WTC11 (cell line): ENCODE data around the gene TVP23A. TPM values are rescaled to one million over a fixed set of nuclear protein-coding genes. Genes with fewer than 3 reads are reported as not detected.

Source experiments
- ATAC-seq: fragments of 200-7000 bp; cut with Tn5 transposase; 2 replicates; pipeline ENCODE4 v1.10.0; 2021; ENCODE audit warnings: mild to moderate bottlenecking, moderate library complexity
- CTCF ChIA-PET: fragments of 300-600 bp; sonication (Branson Sonifier 250); formaldehyde crosslinking; loops from one replicate; lab custom pipeline; 2021; ENCODE audit warnings: antibody characterized with exemption; lab: Charles Lee
- POLR2A ChIA-PET: fragments of 350-600 bp; sonication (Branson Sonifier 250); formaldehyde crosslinking; loops from one replicate; lab custom pipeline; 2021; ENCODE audit warnings: antibody characterized with exemption; lab: Charles Lee
- DNase-seq: peaks from one replicate; pipeline ENCODE4 v3.0.0; 2021; ENCODE audit warnings: low spot score
- H3K27ac Mint-ChIP-seq: 2 replicates; pipeline ENCODE4 v1.8.0; 2021; ENCODE audit warnings: mixed read lengths
- H3K27me3 Mint-ChIP-seq: 2 replicates; pipeline ENCODE4 v1.8.0; 2021; ENCODE audit warnings: low read depth, mild to moderate bottlenecking, moderate library complexity, mixed read lengths
- H3K36me3 Mint-ChIP-seq: 2 replicates; pipeline ENCODE4 v1.8.0; 2021; ENCODE audit warnings: mixed read lengths
- H3K4me1 Mint-ChIP-seq: 2 replicates; pipeline ENCODE4 v1.8.0; 2022; ENCODE audit warnings: mixed read lengths
- H3K4me3 Mint-ChIP-seq: 2 replicates; pipeline ENCODE4 v1.8.0; 2021; ENCODE audit warnings: mild to moderate bottlenecking, moderate library complexity, mixed read lengths
- H3K9me3 Mint-ChIP-seq: 2 replicates; pipeline ENCODE4 v1.8.0; 2021; ENCODE audit warnings: mixed read lengths
- EMX1 ChIP-seq: fragments of 250-450 bp; sonication (Bioruptor Pico); IDR thresholded peaks from 2 replicates; pipeline ENCODE4 v1.8.0; 2021; ENCODE audit warnings: mild to moderate bottlenecking
- FOXP1 ChIP-seq: sonication (generic); formaldehyde crosslinking; IDR thresholded peaks from 2 replicates; pipeline ENCODE4 v1.8.0; 2022; ENCODE audit warnings: missing genetic modification reagents, mild to moderate bottlenecking, moderate library complexity, borderline replicate concordance
- GRHL2 ChIP-seq: fragments of 250-450 bp; sonication (Bioruptor Pico); IDR thresholded peaks from 2 replicates; pipeline ENCODE4 v1.8.0; 2022; ENCODE audit warnings: mild to moderate bottlenecking, moderate library complexity; ENCODE audit not compliant: insufficient replicate concordance, severe bottlenecking
- KAT7 ChIP-seq: sonication (generic); formaldehyde crosslinking; IDR thresholded peaks from 2 replicates; pipeline ENCODE4 v1.8.1; 2023; ENCODE audit warnings: missing genetic modification reagents, mild to moderate bottlenecking, borderline replicate concordance
- MYBL2 ChIP-seq: sonication (generic); formaldehyde crosslinking; IDR thresholded peaks from 2 replicates; pipeline ENCODE4 v1.8.1; 2023; ENCODE audit warnings: mild to moderate bottlenecking, moderate library complexity, missing genetic modification reagents
- NFE2L1 ChIP-seq: sonication (generic); formaldehyde crosslinking; IDR thresholded peaks from 2 replicates; pipeline ENCODE4 v1.8.1; 2023; ENCODE audit warnings: missing genetic modification reagents
- PRDM15 ChIP-seq: sonication (generic); formaldehyde crosslinking; IDR thresholded peaks from 2 replicates; pipeline ENCODE4 v1.8.0; 2022; ENCODE audit warnings: missing genetic modification reagents
- RORB ChIP-seq: fragments of 250-450 bp; sonication (Bioruptor Pico); IDR thresholded peaks from 2 replicates; pipeline ENCODE4 v1.9.0; 2021; ENCODE audit warnings: mild to moderate bottlenecking
- SMAD3 ChIP-seq: sonication (generic); formaldehyde crosslinking; IDR thresholded peaks from 2 replicates; pipeline ENCODE4 v1.8.0; 2022; ENCODE audit warnings: missing genetic modification reagents, mild to moderate bottlenecking, borderline replicate concordance
- STAT6 ChIP-seq: sonication (generic); formaldehyde crosslinking; conservative IDR thresholded peaks from 2 replicates; pipeline ENCODE4 v1.8.1; 2023; ENCODE audit warnings: mild to moderate bottlenecking, low read depth, missing genetic modification reagents, moderate library complexity
- TEAD4 ChIP-seq: sonication (generic); formaldehyde crosslinking; IDR thresholded peaks from 2 replicates; pipeline ENCODE4 v1.8.0; 2022; ENCODE audit warnings: mild to moderate bottlenecking, missing genetic modification reagents
- ZNF232 ChIP-seq: sonication (generic); formaldehyde crosslinking; IDR thresholded peaks from 2 replicates; pipeline ENCODE4 v1.8.0; 2022; ENCODE audit warnings: mild to moderate bottlenecking, missing genetic modification reagents
- ZNF281 ChIP-seq: sonication (generic); formaldehyde crosslinking; IDR thresholded peaks from 2 replicates; pipeline ENCODE4 v1.8.0; 2023; ENCODE audit warnings: mild to moderate bottlenecking, missing genetic modification reagents
- ZNF396 ChIP-seq: fragments of 250-450 bp; sonication (Bioruptor Pico); IDR thresholded peaks from 2 replicates; pipeline ENCODE4 v1.8.0; 2021; ENCODE audit warnings: mild to moderate bottlenecking, moderate library complexity, borderline replicate concordance
- total RNA-seq: library from RNA; stranded (reverse); gene quantifications from 3 replicates; pipeline ENCODE4 v1.2.3, GENCODE V29; 2021
- TF ChIP-seq, protein P1 (sequence below): sonication (generic); formaldehyde crosslinking; IDR thresholded peaks from 2 replicates; pipeline ENCODE4 v1.8.1; 2022; ENCODE audit warnings: missing genetic modification reagents, borderline replicate concordance
- TF ChIP-seq, protein P2 (sequence below): sonication (generic); formaldehyde crosslinking; IDR thresholded peaks from 2 replicates; pipeline ENCODE4 v1.8.0; 2023; ENCODE audit warnings: missing genetic modification reagents
- TF ChIP-seq, protein P3 (sequence below): sonication (generic); formaldehyde crosslinking; IDR thresholded peaks from 2 replicates; pipeline ENCODE4 v1.8.1; 2023; ENCODE audit warnings: mild to moderate bottlenecking, missing genetic modification reagents
- TF ChIP-seq, protein P4 (sequence below): sonication (generic); formaldehyde crosslinking; IDR thresholded peaks from 2 replicates; pipeline ENCODE4 v1.8.1; 2022; ENCODE audit warnings: mild to moderate bottlenecking, moderate library complexity, missing genetic modification reagents
- TF ChIP-seq, protein P5 (sequence below): sonication (generic); formaldehyde crosslinking; IDR thresholded peaks from 2 replicates; pipeline ENCODE4 v1.8.0; 2022; ENCODE audit warnings: mild to moderate bottlenecking, missing genetic modification reagents
- TF ChIP-seq, protein P6 (sequence below): sonication (generic); formaldehyde crosslinking; IDR thresholded peaks from 2 replicates; pipeline ENCODE4 v1.8.1; 2023; ENCODE audit warnings: mild to moderate bottlenecking, missing genetic modification reagents

TVP23A gene
- total RNA-seq, 1 experiment from 2014 or later = 1.2 TPM

DNA sequence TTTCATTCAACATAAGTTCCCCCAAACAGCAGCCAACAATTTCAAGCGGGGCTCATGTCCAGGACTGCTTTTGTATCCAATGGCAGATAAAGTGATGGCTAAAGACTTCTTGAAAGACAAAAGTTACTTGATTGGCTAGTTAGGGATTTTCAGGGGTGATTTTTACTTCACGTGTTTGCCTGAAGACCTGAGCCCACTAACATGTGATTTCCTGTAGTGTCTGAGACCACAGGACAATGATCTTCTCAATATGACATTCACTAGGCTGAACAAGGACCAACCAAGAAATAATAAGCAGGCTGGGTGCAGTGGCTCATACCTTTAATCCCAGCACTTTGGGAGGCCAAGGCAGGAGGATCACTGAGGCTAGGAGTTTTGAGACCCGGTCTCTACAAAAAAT lies 10.4 kb downstream of the TVP23A start (continued):
- TF ChIP-seq, protein P1, sequence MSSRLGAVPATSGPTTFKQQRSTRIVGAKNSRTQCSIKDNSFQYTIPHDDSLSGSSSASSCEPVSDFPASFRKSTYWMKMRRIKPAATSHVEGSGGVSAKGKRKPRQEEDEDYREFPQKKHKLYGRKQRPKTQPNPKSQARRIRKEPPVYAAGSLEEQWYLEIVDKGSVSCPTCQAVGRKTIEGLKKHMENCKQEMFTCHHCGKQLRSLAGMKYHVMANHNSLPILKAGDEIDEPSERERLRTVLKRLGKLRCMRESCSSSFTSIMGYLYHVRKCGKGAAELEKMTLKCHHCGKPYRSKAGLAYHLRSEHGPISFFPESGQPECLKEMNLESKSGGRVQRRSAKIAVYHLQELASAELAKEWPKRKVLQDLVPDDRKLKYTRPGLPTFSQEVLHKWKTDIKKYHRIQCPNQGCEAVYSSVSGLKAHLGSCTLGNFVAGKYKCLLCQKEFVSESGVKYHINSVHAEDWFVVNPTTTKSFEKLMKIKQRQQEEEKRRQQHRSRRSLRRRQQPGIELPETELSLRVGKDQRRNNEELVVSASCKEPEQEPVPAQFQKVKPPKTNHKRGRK = no peak
- TF ChIP-seq, protein P2, sequence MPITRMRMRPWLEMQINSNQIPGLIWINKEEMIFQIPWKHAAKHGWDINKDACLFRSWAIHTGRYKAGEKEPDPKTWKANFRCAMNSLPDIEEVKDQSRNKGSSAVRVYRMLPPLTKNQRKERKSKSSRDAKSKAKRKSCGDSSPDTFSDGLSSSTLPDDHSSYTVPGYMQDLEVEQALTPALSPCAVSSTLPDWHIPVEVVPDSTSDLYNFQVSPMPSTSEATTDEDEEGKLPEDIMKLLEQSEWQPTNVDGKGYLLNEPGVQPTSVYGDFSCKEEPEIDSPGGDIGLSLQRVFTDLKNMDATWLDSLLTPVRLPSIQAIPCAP (CRISPR knock-in tag) = no peak
- TF ChIP-seq TEAD4 = no peak
- no peak for TF ChIP-seq EMX1 (CRISPR knock-in tag)
- TF ChIP-seq, protein P3, sequence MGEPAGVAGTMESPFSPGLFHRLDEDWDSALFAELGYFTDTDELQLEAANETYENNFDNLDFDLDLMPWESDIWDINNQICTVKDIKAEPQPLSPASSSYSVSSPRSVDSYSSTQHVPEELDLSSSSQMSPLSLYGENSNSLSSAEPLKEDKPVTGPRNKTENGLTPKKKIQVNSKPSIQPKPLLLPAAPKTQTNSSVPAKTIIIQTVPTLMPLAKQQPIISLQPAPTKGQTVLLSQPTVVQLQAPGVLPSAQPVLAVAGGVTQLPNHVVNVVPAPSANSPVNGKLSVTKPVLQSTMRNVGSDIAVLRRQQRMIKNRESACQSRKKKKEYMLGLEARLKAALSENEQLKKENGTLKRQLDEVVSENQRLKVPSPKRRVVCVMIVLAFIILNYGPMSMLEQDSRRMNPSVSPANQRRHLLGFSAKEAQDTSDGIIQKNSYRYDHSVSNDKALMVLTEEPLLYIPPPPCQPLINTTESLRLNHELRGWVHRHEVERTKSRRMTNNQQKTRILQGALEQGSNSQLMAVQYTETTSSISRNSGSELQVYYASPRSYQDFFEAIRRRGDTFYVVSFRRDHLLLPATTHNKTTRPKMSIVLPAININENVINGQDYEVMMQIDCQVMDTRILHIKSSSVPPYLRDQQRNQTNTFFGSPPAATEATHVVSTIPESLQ (CRISPR knock-in tag) = no peak
- TF ChIP-seq, protein P4, sequence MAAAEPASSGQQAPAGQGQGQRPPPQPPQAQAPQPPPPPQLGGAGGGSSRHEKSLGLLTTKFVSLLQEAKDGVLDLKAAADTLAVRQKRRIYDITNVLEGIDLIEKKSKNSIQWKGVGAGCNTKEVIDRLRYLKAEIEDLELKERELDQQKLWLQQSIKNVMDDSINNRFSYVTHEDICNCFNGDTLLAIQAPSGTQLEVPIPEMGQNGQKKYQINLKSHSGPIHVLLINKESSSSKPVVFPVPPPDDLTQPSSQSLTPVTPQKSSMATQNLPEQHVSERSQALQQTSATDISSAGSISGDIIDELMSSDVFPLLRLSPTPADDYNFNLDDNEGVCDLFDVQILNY (CRISPR knock-in tag) = no peak
- TF ChIP-seq, protein P5, sequence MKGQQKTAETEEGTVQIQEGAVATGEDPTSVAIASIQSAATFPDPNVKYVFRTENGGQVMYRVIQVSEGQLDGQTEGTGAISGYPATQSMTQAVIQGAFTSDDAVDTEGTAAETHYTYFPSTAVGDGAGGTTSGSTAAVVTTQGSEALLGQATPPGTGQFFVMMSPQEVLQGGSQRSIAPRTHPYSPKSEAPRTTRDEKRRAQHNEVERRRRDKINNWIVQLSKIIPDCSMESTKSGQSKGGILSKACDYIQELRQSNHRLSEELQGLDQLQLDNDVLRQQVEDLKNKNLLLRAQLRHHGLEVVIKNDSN (CRISPR knock-in tag) = no peak

DNA sequence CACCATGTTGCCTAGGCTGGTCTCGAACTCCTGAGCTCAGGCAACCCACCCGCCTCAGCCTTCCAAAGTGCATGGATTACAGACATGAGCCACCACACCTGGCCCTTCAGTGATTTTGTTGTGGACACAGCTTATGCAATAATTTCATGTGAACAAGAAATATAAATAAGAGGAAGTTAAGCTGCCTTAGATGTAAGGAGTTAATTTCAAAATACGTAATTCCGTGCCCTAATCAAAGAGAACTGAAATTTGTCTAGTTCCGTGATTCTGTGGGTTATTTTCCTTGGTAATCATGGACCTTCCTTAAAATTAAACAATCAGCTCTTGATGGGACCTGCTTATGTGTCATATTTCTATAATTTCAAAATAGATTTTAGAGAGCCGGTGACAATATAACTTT lies 11.9 kb downstream of the TVP23A start:
- no peaks in the 10 kb centered on the region for H3K27me3 Mint-ChIP-seq
- H3K27ac Mint-ChIP-seq = no peak overlapping the region
- no peak overlapping the region for H3K4me3 Mint-ChIP-seq
- CTCF ChIA-PET = no interaction called here
- no peak for DNase-seq
- POLR2A ChIA-PET = no interaction called here
- ATAC-seq = no peak
- H3K9me3 Mint-ChIP-seq = peaks cover 5% of the 10 kb centered on the region
- H3K4me1 Mint-ChIP-seq = no peaks in the 10 kb centered on the region
- H3K36me3 Mint-ChIP-seq = peaks cover 4% of the 10 kb centered on the region; the same call in 1 of the 2 replicates
- TF ChIP-seq KAT7 (CRISPR knock-in tag) (no peak), ZNF396 (CRISPR knock-in tag) (no peak), NFE2L1 (no peak), PRDM15 (no peak), ZNF281 (CRISPR knock-in tag) (no peak), MYBL2 (CRISPR knock-in tag) (no peak), RORB (CRISPR knock-in tag) (no peak), ZNF232 (CRISPR knock-in tag) (no peak), FOXP1 (CRISPR knock-in tag) (no peak), STAT6 (CRISPR knock-in tag) (no peak), GRHL2 (CRISPR knock-in tag) (no peak), SMAD3 (no peak)
- TF ChIP-seq, protein P6, sequence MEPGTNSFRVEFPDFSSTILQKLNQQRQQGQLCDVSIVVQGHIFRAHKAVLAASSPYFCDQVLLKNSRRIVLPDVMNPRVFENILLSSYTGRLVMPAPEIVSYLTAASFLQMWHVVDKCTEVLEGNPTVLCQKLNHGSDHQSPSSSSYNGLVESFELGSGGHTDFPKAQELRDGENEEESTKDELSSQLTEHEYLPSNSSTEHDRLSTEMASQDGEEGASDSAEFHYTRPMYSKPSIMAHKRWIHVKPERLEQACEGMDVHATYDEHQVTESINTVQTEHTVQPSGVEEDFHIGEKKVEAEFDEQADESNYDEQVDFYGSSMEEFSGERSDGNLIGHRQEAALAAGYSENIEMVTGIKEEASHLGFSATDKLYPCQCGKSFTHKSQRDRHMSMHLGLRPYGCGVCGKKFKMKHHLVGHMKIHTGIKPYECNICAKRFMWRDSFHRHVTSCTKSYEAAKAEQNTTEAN (CRISPR knock-in tag) = no peak
